A549 (cell line): ENCODE data around the gene DOCK1. TPM values are rescaled to one million over a fixed set of nuclear protein-coding genes. Genes with fewer than 3 reads are reported as not detected.
"Not testable (repeated sequence)": the region's sequence is repeated elsewhere in the genome, so short reads cannot be mapped to it uniquely, and the experiment has no call there.

Experiments used
- ATAC-seq, 2 experiments: fragments of 200-7000 bp in 1 of 2; fragments of >200 bp in 1 of 2; cut with Nextera tagmentation in 1 of 2; cut with Tn5 transposase in 1 of 2; 3 replicates each; pipeline versions ENCODE4 v1.8.0 to v1.9.1; 2018 to 2020; ENCODE audit warnings: mild to moderate bottlenecking in 1 of 2, moderate library complexity in 1 of 2
- CTCF ChIA-PET: fragments of 300-600 bp; sonication (Branson Sonifier 250); formaldehyde crosslinking; extraction: SDS; loops from one replicate; lab custom pipeline; 2021; ENCODE audit warnings: antibody characterized with exemption, inconsistent platforms; lab: Yijun Ruan, JAX
- POLR2A ChIA-PET: fragments of 350-600 bp; formaldehyde crosslinking; extraction: SDS; loops from one replicate; lab custom pipeline; 2021; ENCODE audit warnings: antibody characterized with exemption, inconsistent platforms; lab: Yijun Ruan, JAX
- DNase-seq, 2 experiments: peaks; one replicate each; pipeline versions ENCODE4 v3.0.0 to v3.0.0-alpha.2; 2011 to 2016; ENCODE audit warnings: low read depth in 1 of 2, low spot score in 1 of 2
- FAIRE-seq: peaks from 2 replicates; lab custom pipeline; 2011; peaks lifted over from hg19 to GRCh38; lab: Jason Lieb, UNC
- H3K27ac ChIP-seq, 2 experiments: fragments of >200 bp; sonication (Bioruptor Twin); formaldehyde crosslinking; 3 replicates each; pipeline ENCODE4 v1.5.1; 2016 to 2017
- H3K4me1 ChIP-seq: fragments of >200 bp; sonication (Bioruptor Twin); formaldehyde crosslinking; 3 replicates; pipeline ENCODE4 v1.6.1; 2016
- H3K4me2 ChIP-seq: fragments of >200 bp; sonication (Bioruptor Twin); formaldehyde crosslinking; 3 replicates; pipeline ENCODE4 v1.6.1; 2016
- H3K4me3 ChIP-seq: fragments of >200 bp; sonication (Bioruptor Twin); formaldehyde crosslinking; 3 replicates; pipeline ENCODE4 v1.5.1; 2016
- H3K9me3 ChIP-seq: fragments of >200 bp; sonication (Bioruptor Twin); formaldehyde crosslinking; 3 replicates; pipeline ENCODE4 v1.6.1; 2016
- BHLHE40 ChIP-seq: IDR thresholded peaks from 2 replicates; pipeline ENCODE4 v1.6.1; 2012; ENCODE audit warnings: low read depth, low read length, inconsistent platforms
- FOSL2 ChIP-seq, 2 experiments: fragments of 450-650 bp in 1 of 2; fragments of >200 bp in 1 of 2; sonication (Bioruptor Twin) in 1 of 2; formaldehyde crosslinking; IDR thresholded peaks; 2 replicates each; pipeline versions ENCODE4 v1.5.0 to v1.6.1; 2016 to 2020; ENCODE audit warnings: mild to moderate bottlenecking in 1 of 2, moderate library complexity in 1 of 2
- HDAC2 ChIP-seq: fragments of 200-600 bp; sonication (generic); IDR thresholded peaks from 2 replicates; pipeline ENCODE4 v1.6.1; 2016
- HEYL ChIP-seq: fragments of 250-450 bp; sonication (Bioruptor Pico); IDR thresholded peaks from 2 replicates; pipeline ENCODE4 v1.8.0; 2021; ENCODE audit warnings: mild to moderate bottlenecking, moderate library complexity
- HOXA7 ChIP-seq: fragments of 250-450 bp; sonication (Bioruptor Pico); IDR thresholded peaks from 2 replicates; pipeline ENCODE4 v1.5.0; 2020; ENCODE audit warnings: mild to moderate bottlenecking, moderate library complexity
- JUN ChIP-seq, 2 experiments: fragments of >200 bp; sonication (Bioruptor Twin); formaldehyde crosslinking; IDR thresholded peaks; 2 replicates in 1 of 2; 3 replicates in 1 of 2; pipeline ENCODE4 v1.6.1; 2016 to 2017
- MAZ ChIP-seq: fragments of 150-350 bp; IDR thresholded peaks from 2 replicates; pipeline ENCODE4 v1.6.1; 2014; ENCODE audit warnings: antibody characterized with exemption, low read depth, low read length, borderline replicate concordance
- NFE2L2 ChIP-seq: fragments of 150-350 bp; conservative IDR thresholded peaks from 2 replicates; pipeline ENCODE4 v1.6.1; 2014; ENCODE audit warnings: low read length
- RNF2 ChIP-seq: fragments of 200-600 bp; sonication (generic); IDR thresholded peaks from 2 replicates; pipeline ENCODE4 v1.6.1; 2016; ENCODE audit warnings: low read depth, mild to moderate bottlenecking, antibody characterized with exemption, moderate library complexity, borderline replicate concordance
- SMC3 ChIP-seq: fragments of >200 bp; sonication (Bioruptor Twin); formaldehyde crosslinking; IDR thresholded peaks from 3 replicates; pipeline ENCODE4 v1.6.1; 2018; ENCODE audit warnings: inconsistent platforms
- WGBS: methylation state at CpG from one replicate; pipeline ENCODE4 v1.1.6; 2017; ENCODE audit errors: missing lambda C conversion rate; 5-methylcytosine and 5-hydroxymethylcytosine counted together
- polyA plus RNA-seq, 4 experiments: library from polyadenylated mRNA; depleted of rRNA in 3 of 4; stranded (reverse); fragments of >200 nt; fragmentation: RNase III in 1 of 4; extraction: RNeasy Plus Mini Kit Qiagen cat#74134 plus additional on column Dnase treatment in 1 of 4; gene quantifications; 2 replicates in 3 of 4; 3 replicates in 1 of 4; pipeline ENCODE4 v1.2.3, GENCODE V29; 2011 to 2017
- TF ChIP-seq, protein P1 (sequence below): fragments of 250-450 bp; sonication (Bioruptor Pico); IDR thresholded peaks from 2 replicates; pipeline ENCODE4 v1.5.0; 2020; ENCODE audit warnings: low read depth, mild to moderate bottlenecking, moderate library complexity
- TF ChIP-seq, protein P2 (sequence below): IDR thresholded peaks from 2 replicates; pipeline ENCODE4 v1.6.1; 2012
- TF ChIP-seq, protein P3 (sequence below): fragments of 250-450 bp; sonication (Bioruptor Pico); IDR thresholded peaks from 2 replicates; pipeline ENCODE4 v1.5.0; 2021; ENCODE audit warnings: mild to moderate bottlenecking, moderate library complexity, borderline replicate concordance
- TF ChIP-seq, protein P4 (sequence below): fragments of >200 bp; sonication (Bioruptor Twin); formaldehyde crosslinking; IDR thresholded peaks from 3 replicates; pipeline ENCODE4 v1.5.1; 2016

The DOCK1 gene
- polyA plus RNA-seq, 2 of the 4 experiments (the other 2 are of a cell fraction): 22.6 to 28.2 TPM

DNA sequence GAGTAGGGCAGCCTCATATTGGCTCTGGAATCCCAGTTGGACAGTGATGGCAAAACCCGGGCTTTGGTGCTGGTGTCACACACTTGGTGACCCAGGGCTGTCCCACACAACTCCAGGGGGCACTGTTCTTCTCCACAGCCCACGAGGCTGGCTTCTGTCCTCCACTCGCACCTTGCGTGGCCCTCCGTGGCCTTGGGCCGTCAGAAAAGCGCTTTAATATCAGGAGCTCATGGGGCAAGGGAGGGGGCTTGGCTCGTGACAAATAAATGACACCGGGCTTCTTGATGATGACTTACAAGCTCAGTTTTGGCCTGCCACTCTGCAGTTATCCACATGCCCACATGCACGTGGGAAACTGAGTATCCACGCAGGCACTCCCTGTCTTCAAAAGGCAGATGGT, 8.1 kb downstream of the DOCK1 start:
- H3K9me3 ChIP-seq: no peaks in the 10 kb centered on the region
- H3K27ac ChIP-seq: no peak overlapping the region
- no peak overlapping the region for H3K4me2 ChIP-seq
- ChIA-PET CTCF (interaction anchor here (1.0 to 1.8 kb wide), 3 partner anchors 11 to 30 kb away, joined by 3 to 5 read pairs (median 3); no protein-coding TSS in a partner anchor), POLR2A (no interaction called here)
- FAIRE-seq: no peak
- H3K4me3 ChIP-seq: no peak overlapping the region
- ATAC-seq: no peak
- TF ChIP-seq, protein P1, sequence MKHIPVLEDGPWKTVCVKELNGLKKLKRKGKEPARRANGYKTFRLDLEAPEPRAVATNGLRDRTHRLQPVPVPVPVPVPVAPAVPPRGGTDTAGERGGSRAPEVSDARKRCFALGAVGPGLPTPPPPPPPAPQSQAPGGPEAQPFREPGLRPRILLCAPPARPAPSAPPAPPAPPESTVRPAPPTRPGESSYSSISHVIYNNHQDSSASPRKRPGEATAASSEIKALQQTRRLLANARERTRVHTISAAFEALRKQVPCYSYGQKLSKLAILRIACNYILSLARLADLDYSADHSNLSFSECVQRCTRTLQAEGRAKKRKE (CRISPR knock-in tag): no peak
- TF ChIP-seq HDAC2: no peak
- TF ChIP-seq, protein P2, sequence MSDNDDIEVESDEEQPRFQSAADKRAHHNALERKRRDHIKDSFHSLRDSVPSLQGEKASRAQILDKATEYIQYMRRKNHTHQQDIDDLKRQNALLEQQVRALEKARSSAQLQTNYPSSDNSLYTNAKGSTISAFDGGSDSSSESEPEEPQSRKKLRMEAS: no peak
- TF ChIP-seq FOSL2 (IDR thresholded peaks at IDR 0.05): no peak
- TF ChIP-seq FOSL2 (CRISPR knock-in tag; IDR thresholded peaks at IDR 0.05): no peak
- no peak for TF ChIP-seq HEYL
- TF ChIP-seq JUN (IDR thresholded peaks at IDR 0.05): no peak
- no peaks in the 10 kb centered on the region for H3K4me1 ChIP-seq
- 92% methylated on average over 11 of the region's 11 CpGs for WGBS
- DNase-seq: no peak

DNA sequence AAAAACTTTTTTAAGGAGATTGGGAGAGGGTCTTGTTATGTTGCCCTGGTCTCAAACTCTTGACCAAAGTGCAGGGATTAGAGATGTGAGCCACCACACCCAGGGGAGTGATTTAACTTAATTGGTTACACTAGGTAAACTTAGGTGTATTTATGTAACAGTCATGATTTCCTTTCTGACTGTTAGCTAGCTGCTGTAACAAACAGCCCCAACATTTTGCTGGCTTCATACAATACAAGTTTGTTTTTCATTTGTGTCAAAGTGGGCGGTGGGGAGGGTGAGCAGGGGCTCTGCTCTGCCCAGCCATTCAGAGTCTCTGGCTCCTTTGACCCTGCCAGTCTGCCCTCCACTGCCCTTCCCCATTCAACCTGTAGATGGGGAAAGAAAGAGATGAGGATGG, 9.3 kb downstream of the DOCK1 start:
- ATAC-seq: no peak
- Histone ChIP-seq H3K9me3 (no peaks in the 10 kb centered on the region), H3K4me2 (no peak overlapping the region), H3K4me1 (no peaks in the 10 kb centered on the region), H3K4me3 (no peak overlapping the region), H3K27ac (no peak overlapping the region)
- CTCF ChIA-PET: interaction anchor here (0.7 to 1.6 kb wide), 2 partner anchors 17 to 29 kb away, joined by 3 read pairs; no protein-coding TSS in a partner anchor
- TF ChIP-seq SMC3 (no peak), NFE2L2 (no peak), FOSL2 (IDR thresholded peaks at IDR 0.05) (no peak), FOSL2 (CRISPR knock-in tag; IDR thresholded peaks at IDR 0.05) (no peak)
- TF ChIP-seq, protein P3, sequence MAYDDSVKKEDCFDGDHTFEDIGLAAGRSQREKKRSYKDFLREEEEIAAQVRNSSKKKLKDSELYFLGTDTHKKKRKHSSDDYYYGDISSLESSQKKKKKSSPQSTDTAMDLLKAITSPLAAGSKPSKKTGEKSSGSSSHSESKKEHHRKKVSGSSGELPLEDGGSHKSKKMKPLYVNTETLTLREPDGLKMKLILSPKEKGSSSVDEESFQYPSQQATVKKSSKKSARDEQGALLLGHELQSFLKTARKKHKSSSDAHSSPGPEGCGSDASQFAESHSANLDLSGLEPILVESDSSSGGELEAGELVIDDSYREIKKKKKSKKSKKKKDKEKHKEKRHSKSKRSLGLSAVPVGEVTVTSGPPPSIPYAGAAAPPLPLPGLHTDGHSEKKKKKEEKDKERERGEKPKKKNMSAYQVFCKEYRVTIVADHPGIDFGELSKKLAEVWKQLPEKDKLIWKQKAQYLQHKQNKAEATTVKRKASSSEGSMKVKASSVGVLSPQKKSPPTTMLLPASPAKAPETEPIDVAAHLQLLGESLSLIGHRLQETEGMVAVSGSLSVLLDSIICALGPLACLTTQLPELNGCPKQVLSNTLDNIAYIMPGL (CRISPR knock-in tag): no peak
- WGBS: 91% methylated on average over 1 of the region's 1 CpG
- POLR2A ChIA-PET: no interaction called here
- DNase-seq: no peak
- no peak for FAIRE-seq

DNA sequence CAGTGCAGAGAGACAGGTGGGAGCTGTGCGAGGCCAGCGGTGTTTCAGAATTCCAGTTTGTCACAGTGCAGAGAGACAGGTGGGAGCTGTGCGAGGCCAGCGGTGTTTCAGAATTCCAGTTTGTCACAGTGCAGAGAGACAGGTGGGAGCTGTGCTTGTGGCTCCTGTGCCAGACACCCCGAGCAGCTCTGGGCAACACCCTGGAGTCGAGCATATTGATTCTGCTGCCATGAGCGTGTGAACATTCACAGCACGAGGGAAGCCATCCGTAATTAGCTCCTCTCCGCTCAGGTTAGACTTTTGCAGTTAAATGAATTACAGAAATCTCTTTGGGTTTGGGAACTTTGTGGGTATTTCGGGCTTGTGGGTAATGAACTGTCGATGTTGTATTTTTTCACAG, 11.7 kb downstream of the DOCK1 start:
- ATAC-seq, H3K27ac ChIP-seq, H3K9me3 ChIP-seq, H3K4me2 ChIP-seq, H3K4me1 ChIP-seq, DNase-seq, FAIRE-seq, H3K4me3 ChIP-seq, POLR2A ChIA-PET: not testable (repeated sequence)
- 91% methylated on average over 10 of the region's 12 CpGs for WGBS
- CTCF ChIA-PET: interaction anchor here (1.6 kb wide), 1 partner anchor 9 kb away, joined by 5 read pairs; no protein-coding TSS in a partner anchor

DNA sequence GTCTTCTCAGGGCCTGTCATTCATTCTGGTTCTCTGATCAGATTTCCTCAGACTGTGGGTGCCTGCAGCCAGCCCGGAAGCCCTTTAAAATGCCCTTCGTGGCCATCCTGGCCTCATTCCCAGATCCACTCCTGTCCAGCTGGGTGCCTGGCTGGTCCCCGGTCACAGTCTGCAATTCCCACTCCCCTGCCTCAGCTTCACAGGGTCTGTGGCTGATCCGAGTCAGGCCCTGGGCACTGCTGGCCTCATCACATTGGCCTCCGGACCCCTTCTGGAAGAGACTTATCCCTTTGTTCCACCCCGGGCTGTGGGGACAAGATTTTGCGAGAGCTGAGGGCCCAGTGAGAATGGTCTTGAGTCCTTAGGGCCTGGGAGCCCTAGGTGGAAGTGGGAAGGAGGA, 12.1 kb downstream of the DOCK1 start:
- no peak for DNase-seq
- Histone ChIP-seq H3K27ac (no peak overlapping the region), H3K4me3 (no peak overlapping the region), H3K4me2 (no peak overlapping the region), H3K4me1 (peaks cover 5% of the 10 kb centered on the region; the same call in 2 of the 3 replicates), H3K9me3 (no peaks in the 10 kb centered on the region)
- ChIA-PET POLR2A (no interaction called here), CTCF (interaction anchor here (1.6 kb wide), 1 partner anchor 9 kb away, joined by 5 read pairs; no protein-coding TSS in a partner anchor)
- no peak for FAIRE-seq
- TF ChIP-seq, protein P4, sequence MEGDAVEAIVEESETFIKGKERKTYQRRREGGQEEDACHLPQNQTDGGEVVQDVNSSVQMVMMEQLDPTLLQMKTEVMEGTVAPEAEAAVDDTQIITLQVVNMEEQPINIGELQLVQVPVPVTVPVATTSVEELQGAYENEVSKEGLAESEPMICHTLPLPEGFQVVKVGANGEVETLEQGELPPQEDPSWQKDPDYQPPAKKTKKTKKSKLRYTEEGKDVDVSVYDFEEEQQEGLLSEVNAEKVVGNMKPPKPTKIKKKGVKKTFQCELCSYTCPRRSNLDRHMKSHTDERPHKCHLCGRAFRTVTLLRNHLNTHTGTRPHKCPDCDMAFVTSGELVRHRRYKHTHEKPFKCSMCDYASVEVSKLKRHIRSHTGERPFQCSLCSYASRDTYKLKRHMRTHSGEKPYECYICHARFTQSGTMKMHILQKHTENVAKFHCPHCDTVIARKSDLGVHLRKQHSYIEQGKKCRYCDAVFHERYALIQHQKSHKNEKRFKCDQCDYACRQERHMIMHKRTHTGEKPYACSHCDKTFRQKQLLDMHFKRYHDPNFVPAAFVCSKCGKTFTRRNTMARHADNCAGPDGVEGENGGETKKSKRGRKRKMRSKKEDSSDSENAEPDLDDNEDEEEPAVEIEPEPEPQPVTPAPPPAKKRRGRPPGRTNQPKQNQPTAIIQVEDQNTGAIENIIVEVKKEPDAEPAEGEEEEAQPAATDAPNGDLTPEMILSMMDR: no peak
- no peak for TF ChIP-seq RNF2
- TF ChIP-seq BHLHE40: no peak
- TF ChIP-seq HOXA7 (CRISPR knock-in tag): no peak
- TF ChIP-seq MAZ: no peak
- ATAC-seq: no peak
- 92% methylated on average over 6 of the region's 7 CpGs for WGBS
